HG03280 (cell line): ENCODE results near the gene SLC9A9.
A peak's percentile ranks its signal among the peaks of the same experiment; 100 is the strongest.

Experiments used
- ATAC-seq: cut with Tn5 transposase; IDR thresholded peaks from one replicate; pipeline ENCODE4 v1.9.1; 2021; ENCODE audit warnings: mild to moderate bottlenecking, moderate library complexity; ENCODE audit not compliant: unreplicated experiment

The SLC9A9 gene

DNA sequence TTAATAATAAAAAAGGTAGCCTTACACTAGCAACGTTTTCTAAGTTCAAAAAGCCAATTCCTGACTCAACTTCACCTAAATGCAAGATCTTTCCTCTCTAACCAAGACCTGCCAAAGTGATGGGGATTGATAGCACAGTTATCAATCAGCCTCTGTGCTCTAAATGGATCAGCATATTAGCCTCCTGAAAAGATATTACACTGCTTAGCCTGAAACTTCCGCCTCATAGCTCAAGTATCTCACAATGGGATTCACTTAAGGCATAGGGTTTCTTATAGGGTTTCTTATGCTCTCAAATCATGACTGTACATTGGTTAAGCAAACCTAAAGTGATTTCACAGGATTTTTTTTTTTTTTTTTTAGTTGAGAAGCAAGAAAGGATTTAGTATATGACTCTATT lies 436 bp upstream of the SLC9A9 start:
- peak; percentile 16 for ATAC-seq

DNA sequence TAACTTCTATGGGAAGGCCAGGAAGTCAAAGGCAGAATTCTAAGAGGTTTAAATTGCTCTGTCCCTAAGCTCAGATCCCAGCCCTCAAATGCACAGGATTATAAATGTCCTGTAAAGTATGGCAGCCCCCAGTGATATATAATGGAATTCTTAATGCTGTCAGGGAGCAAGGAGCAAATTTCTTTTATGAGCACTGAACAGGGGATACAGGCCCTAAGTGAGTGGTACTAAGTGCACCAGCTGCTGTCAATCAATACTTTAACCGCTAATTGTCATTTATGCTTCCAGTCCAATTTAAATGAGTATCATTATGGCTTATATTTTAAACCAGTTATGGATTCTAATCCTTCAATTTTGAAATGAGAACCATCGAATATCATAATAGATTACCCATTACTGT lies 4.7 kb downstream of the SLC9A9 start:
- no peak for ATAC-seq

DNA sequence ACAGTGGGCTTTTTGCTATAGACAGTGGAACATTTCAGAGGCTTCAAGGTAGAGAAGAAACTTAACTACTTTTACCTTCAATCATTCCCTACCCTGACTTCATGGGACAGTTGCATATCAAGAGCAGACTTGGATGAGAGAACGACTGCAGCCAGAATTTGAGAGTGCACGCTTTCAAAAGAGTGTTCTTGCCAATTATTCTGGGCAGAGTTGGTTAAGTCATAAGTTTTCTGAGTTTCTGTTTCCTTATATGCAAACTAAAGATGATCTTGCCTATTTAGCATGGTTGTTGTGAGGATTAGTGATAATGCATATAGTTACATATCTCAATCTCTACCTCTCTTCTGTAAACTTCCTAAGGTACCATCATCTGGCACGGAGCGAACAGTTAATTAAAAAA lies 7.6 kb downstream of the SLC9A9 start:
- ATAC-seq: no peak

DNA sequence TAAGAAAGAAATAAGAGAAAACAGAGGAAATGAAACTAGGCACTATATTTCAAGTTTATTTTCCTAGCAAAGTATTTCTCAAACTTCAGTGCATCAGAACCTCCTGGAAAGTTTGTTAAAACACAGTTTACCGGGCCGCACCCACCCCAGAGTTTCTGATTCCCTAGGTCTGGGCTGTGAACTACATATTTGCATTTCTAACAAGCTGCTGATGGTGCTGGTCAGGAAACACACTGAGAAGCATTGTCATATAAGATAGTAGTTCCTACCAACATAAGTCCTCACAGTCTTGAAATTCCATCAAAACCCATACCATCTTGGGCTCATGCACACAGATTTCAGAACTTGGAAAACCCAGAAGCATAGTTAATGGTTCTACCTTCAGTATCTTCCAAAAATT lies 8.3 kb downstream of the SLC9A9 start:
- ATAC-seq: no peak

DNA sequence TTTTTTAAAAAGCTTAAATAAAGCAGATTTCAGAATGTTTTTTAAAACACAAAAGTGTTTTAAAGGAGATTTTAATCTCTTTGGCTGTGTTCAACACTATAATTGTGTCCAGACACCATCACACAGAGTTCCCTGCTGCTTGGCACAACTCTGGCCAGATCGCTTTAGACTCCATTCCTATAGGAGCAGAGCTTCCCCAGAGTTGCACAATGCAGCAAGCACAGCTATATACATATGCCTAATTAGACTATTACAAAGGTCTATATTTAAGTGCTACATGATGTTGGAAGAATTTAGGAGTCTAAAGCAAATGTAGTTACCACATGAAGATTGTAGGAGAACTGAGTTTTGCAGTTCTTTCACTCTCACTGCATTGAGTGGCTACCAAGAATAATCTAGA lies 11.2 kb downstream of the SLC9A9 start:
- ATAC-seq: no peak

DNA sequence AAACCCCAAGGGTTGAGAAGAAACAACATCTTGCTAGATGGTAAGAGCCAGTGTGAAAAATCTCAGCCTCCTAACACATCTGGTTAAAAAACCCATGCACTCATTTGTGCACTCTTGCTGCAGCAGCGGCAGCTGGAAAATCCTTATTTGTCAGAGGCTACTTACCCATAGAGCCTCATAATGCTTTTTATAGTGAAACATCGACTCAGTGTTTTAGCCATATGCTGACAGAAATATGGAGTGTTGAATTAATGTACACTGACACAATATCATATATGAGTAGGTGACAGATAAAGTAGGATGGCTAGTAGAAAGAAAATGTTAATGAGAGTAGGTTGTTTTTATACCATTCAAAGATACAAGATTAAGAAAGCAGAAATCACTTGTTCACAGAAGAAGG lies 13.0 kb downstream of the SLC9A9 start:
- ATAC-seq: no peak

DNA sequence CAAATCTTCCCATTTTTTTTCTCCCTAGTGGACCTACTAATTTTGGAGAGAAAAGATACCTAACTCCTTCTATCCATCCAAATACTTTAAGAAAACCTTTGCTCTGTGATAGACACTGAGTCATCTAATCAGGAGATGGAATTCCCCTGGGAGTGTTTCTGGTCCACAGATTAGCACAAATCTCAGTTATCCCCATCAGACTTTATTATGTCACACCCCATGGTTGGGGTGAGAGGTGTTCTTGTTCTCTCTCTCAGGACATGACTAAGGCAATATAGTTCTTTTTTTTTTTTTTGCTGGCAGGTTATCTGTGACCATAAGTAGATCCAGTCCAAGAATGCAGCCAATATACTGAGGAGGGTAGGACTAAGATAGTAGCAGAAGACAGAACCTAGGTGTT lies 15.8 kb downstream of the SLC9A9 start:
- ATAC-seq: peak; percentile 34

DNA sequence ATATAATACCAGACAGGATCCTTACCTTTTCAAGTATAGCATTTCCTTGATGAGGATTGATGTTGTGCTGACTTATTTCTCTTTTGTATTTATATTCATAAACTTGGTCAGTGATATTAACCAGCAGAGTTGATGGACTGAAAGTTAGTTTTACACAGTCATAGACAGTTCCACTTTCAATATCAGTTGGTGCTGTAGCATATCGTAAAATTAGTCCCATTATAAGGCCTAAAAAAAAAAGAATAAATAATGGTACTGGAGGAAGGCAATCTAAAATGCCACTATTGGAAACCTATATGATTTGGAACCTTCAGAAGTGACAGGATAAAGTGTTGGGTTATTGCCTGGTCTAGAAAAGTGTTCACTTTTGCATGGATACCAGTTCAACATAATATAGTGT lies 16.3 kb downstream of the SLC9A9 start:
- peak; percentile 79 for ATAC-seq

DNA sequence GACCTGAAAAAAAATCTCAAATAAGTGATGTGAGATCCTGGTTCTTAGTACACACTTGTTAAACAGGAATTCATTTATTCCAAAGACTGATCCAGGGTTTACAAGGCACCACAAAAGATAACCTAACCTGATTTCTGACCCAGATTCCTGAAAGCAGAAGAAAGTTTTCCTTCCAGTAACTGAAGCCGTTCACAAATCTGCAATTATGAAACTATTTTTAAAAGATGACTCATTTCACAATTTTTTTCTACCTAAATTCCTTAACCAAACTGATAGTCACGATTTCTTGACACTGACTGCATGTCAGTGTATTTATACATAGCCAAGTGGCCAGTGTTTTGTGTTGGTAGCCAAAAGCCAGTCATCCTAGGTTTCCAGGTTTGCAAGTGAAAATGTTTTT lies 17.1 kb downstream of the SLC9A9 start:
- peak; percentile 29 for ATAC-seq

DNA sequence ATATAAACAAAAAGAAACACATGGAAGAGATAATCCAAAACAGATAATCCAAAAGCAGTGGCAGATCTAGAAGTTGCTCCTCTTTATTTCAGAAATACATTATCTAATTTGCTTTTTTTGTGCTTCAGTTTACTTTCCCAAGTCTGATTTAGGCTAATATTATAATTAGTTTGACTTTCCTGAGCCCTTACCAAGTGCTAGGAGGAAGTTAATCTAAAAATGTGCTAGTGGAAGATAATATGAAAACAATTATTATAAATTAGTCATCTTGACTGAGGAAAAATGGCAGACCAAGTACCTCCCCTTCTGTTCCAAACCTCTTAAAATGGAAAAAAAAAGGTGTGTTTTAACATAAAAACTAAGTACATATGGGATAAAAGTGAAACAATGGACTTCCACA lies 17.5 kb downstream of the SLC9A9 start:
- ATAC-seq: no peak

DNA sequence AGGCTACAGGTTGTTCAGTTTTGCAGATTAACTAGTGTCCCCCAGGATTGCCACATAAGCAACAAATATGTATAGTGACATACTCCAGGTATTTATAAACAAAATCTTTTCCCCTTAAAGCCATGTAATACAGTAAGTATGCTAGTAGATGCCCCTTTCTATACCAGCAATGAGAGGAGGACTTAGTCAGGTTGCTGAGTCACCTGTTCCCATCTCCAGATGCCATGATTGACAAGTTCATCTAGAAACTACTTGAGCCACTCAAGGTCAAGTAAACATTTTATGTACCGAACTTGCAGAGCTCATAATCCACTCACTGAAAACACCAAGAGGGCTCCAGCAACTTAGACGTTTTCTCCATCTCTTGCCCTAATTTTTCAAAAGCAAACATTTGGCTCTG lies 18.2 kb downstream of the SLC9A9 start:
- no peak for ATAC-seq

DNA sequence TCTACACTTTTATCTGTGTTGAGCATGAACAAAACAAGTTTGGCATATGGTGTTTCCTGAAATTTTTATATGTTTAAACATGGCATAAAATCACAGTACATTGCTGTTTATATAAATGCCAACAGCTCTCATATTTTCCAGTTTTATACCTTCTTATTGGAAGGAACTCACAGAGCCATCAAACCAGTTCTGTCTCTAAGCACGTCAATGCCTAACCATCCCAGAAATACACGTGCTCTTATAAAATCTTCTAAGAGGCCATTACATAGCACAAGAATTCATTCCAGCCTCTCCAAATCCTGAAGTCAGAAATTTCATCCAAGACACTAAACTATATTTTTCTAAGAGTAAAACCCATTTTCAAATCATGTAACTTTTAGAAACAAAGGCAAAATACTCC lies 20.8 kb downstream of the SLC9A9 start:
- ATAC-seq: no peak

DNA sequence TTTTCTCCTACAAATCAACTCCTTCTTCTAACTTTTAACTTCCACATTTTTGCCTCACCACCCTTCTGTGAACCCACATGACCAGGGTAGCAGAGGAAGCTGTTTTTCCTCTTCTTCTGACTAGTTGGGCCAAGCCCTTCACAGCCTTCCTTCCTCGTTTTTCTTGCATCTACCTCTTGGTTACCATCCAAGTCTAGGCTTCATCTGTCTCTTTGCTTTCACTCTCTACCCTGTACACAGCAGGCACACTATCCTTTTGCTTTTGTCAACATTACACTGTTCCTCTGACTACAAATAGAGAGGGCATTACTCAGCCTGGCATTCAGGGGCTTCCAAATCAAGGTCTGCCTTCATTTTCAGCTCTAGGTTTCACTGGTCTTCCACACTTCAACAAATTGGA lies 22.0 kb downstream of the SLC9A9 start:
- ATAC-seq: no peak

DNA sequence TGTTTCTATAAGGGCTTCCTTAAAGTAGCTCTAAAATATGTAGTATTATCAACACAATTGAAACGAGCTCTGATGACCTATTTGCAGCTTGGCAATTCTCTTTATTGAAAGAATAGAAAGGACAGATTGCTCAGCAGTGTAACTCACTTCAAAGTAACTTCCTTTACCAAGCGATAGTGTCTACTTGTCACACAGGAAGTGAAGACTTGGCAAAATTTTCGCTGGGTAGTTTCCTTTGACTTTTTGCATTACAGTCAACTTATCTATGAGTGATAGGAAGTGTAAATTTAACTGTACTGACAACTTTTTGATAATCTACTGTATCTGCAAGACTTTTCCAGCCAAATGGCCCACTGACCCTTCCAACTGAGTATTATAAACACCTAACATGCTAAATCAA lies 22.8 kb downstream of the SLC9A9 start:
- peak; percentile 60 for ATAC-seq

DNA sequence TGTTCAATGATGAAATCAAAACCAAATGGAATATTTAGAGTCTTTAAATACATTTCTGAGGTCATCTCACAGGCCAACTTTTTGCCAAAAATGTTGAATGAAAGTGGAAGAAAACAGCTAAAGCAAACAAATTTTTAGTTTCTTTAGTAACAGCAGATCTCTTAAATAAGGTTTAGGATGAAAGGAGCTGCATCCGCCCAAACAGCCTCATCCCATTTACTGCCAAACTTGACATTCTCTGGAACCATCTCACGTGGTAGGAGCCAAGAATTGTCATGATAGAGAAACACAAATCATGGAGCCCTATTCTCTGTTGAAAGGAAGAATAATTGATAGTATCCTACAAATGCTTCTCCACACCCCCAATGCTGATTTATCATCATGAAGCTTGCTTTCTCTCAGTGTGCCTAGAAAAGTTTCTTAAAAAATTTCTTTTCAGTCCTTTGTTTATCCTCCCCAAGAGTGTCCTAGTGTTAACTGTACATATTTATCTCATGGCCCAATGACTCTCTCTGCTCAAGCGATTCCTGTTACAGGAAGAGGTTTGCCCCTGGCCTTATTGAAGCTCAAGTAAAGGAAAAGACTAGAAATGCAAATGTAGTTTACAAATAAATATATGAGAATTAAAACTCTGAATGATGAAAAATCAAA lies 23.4 kb downstream of the SLC9A9 start:
- ATAC-seq: no peak

DNA sequence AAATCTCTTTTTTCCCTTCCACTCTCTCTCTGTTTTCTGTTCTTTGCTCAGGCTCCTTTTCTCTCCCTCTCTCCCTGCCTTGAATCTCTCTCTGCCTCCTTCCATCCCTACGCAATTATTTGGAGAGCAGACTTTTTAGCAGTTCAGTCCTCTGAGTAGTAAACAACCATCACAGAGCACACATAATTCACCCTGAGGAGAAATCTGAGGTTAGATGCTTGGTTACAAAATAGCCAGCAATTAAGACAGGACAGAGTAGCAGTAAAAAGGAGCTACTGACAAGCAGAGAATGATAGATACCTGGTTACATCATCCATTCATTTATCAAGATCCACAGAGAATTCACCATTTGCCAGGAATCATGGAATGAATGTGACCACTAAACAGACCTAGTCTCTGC lies 25.5 kb downstream of the SLC9A9 start:
- no peak for ATAC-seq

DNA sequence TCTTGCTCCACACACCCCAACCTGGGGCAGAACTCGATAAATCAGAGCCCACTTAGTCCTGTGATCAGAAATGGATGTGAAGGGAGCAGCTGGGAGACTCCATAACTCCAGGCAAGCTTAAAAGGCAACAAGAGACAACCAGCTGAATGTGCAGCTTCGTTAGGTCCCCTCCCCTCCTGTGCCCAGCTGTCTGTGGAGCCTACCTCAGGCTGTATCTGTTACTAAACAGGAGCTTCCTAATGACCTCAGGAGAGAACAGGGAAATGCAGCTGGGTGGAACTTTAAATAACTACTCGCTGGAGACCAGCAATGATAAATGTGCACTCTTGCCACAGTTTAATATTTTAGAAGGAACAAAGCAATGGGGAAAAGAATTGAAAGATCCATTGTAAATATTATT lies 25.9 kb downstream of the SLC9A9 start:
- no peak for ATAC-seq

DNA sequence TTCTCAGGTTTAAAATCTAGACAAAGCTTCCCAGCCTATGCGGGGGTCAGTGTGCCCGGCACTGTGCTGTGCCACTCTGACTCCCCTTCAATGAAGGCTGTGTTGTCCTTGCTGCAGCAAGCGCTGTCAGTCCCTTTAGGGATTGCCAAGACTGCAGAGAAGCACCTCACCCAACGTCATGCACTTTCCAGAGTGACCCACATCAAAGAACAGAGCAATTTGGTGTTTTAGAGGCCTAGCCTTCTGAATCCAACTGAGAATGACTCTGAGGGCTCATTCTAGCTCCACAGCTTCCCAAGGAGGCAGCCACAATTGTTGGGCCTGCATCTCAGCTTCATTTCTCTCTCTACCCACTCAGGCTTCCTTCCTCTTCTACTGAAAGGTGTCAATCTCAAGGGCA lies 26.4 kb downstream of the SLC9A9 start:
- no peak for ATAC-seq

DNA sequence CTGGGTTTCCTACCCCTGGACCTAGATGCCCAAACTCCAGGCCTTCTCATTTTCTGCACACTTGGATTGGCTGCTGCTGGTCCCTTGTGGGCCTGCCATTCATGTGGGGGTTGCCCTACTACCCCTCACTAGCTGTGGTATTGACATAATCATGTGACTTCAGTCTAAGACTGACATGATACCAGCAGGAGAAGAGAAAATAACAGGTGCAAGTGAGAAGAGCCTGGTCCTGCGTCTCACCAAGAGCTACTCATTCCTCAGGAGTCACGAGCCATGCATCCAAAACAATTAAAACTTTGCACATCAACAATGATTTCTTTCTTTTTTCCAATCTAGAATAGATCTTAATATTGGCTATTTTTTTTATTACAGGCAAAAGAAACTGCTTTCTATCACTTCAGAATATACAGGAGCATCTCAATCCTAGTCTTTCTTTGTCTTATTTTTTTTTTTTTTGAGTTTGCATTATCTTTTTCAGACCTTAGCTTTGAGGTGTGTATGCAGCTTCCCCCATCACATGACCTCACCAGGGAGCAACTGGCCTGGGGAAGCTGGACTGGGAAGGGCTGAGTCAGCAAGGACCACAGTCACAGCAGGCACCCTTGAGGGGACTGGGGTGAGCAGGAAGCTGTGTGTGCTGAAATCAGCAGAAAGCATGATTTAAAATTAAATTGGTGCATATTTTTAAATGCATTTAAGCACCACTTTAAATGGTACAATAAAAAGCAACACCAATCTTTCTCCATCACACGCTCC lies 27.6 kb downstream of the SLC9A9 start:
- no peak for ATAC-seq

DNA sequence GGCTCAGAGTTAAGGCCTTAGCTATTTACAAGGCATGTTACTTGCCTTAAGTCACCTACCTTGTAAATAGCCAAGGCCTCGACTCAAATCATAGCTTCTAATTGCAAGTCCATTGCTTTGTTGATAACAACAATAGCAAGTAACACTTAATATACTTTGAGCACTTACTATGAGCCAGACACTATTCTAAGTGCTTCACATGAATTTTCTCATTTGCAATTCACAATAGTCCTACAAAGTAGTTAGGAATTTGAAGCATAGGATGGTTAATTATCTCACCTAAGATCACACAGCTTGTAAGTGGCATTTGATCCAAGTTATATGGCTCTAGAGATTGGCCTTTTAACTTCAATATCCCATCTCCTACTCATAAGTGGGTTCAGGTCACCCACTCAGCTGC lies 28.4 kb downstream of the SLC9A9 start:
- no peak for ATAC-seq

DNA sequence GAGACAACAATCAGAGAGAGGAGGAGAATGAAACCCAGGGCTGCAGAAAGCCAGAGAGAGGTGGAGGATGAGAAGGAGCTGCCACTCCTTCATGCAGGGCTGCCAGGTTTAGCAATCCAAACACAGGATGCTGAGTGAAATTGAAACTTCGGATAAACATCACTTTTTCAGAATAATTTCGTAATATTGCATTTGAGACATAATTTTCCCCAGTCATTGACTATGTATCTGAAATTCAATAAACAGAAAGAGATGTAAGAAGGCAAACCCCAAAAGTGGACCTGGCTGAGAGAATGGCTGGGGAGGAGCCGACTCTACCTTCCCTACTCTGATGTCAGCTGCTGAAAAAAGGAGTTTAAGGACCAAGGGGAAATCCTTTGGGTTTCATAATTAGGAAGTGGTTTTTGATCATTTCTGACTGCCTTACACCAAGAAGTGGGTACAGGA lies 33.8 kb downstream of the SLC9A9 start:
- no peak for ATAC-seq

DNA sequence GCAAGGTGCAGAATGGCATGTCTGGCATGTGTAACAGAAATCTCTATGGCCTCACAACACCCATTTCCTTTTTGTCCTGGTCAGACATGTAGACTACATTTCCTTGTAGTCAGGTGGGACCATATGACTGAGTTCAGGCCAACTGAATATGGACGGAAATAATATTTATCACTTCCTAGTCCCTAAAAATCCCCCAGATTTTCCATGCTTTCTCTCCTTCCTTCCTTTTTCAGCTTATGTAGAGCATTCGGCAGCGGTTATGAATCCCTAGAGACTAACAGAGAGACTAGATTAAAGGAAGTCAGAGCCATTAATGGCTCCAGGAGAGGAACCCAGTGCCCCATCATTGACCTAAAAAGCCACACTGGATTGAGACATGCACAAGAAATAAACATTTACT lies 35.8 kb downstream of the SLC9A9 start:
- ATAC-seq: no peak

DNA sequence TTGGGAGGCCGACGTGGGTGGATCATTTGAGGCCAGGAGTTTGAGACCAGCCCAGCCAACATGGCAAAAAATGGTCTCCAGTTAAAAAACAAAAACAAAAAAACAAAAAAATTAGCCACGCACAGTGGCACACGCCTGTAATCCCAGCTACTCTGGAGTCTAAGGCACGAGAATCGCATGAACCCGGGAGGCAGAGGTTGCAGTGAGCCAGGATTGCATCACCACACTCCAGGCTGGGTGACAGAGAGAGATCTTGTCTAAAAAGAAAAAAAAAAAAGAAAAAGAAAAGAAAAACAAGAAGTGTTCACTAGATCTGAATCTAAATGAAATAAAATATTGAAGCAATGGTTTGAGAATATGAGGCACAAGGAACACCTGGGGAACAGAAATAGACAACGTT lies 36.7 kb downstream of the SLC9A9 start:
- ATAC-seq: no peak
